Left renal pelvis (tissue), 4 donors: ENCODE results near the gene MKX. TPM values are rescaled to one million over a fixed set of nuclear protein-coding genes. Genes with fewer than 3 reads are reported as not detected.

ENCODE experiments used
- DNase-seq, 4 donors: peaks; one replicate each; pipeline ENCODE4 v3.0.0-alpha.2; 2013; ENCODE audit warnings: low read depth in 4 of 4, low spot score in 3 of 4
- polyA plus RNA-seq, 4 donors: library from polyadenylated mRNA; unstranded; fragments of 120-200 nt; gene quantifications; one replicate each; pipeline ENCODE4 v1.2.1, GENCODE V29; 2013; ENCODE audit not compliant: insufficient read length in 4 of 4

Gene MKX
- polyA plus RNA-seq, 4 donors: 0.11 to 10.2 (median 0.42) TPM

DNA sequence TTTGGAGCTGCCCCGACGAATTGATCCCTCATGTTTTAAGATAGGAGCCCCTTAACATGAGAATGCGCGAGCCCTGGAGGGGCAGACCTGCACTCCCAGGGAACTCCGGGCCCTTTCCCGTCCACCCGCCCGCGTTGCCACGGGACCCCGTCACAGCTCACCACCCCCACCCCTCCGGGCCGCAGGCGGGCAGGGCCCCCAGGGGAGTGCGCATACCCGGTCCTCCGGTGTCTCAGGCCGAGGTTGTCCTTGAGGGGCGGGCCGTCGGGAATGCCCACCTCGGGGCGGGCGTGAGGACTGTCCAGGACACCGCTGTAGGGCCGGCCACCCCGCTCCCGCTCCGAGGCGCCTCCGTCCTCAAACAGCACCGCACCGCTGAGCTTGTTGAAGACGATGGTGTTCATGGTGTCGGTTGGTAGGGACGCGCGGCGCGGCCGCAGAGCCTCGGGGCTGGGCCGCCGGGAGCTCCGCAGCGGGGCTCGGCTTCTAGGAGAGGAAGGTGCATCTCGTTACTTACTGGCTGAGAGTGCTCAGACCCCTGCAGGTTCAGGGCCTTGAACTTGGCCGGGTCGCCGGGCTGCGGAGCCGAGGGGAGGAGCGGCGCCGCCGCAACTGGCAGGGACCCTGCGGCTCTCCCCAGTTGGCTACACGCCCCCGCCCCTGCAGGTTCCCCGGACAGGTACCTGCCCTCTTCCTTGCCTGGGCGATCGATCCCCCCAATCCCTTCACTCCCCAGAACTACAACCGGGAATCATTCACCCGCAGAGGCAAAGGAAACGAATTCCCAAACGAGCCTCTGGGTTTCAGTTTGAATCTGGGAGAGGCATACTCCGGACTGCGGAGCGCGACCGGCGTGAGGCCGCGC is 2.4 kb downstream of the MKX start:
- DNase-seq: no peak

GRCh38 chr10:27742195-27743011 is 3.2 kb downstream of the MKX start:
- DNase-seq: no peak

GRCh38 chr10:27741173-27742091 is 4.2 kb downstream of the MKX start:
- DNase-seq: no peak

DNA sequence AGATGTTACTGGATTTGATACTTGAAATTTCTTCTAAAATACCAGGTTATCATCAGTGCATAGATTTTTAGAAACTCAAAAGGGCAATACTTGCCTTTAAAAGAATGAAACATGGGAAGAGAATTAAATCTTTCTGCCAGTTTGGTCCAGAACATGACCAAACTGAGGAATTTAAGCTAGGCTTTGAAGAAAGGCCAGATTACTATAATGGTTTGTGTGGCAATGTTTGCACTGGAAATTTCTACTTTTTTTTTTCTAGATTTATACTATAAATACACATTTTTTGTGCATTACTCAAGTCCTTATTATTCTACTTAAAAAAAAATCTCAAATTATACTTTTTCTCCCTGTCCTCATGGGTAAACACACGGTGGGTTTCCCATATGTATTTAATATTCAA is 9.2 kb downstream of the MKX start:
- no peak for DNase-seq

DNA sequence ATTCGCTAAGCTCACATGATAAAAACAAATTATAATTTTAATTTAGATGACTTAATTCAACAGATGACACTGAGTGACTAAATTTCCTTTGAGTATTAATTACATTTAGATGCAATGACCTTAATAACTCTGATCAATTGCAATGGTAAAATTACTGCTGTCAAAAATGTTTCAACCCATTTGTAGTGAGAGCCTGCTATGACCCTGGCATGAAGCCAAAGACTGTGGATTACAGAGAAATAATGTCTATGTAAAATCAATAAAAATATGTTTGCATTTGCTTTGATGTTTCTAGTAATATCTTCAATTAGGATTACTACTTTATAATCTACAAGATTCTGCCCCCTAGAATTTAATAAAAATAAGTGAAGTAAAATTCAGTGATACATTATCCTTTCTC is 15.6 kb downstream of the MKX start:
- no peak for DNase-seq

DNA sequence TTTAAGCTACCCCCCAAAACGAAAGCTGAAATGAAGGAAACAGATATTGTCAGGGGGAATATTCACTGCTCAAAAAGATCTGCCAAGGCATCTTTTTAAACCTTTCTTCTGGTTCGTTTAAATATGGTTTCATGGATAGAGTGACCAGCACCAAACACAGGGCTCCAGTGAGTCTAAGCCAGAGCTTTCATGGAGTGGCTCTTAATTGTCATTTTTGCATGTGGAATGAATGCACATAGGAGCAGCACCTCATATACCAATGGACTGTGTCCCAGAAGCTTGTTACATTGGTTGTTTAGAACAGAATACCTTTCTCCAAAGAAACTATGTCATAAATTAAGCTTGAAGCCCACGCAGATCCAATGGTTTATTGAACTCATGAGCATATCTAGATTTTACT is 17.3 kb downstream of the MKX start:
- DNase-seq: no peak

- no peak for DNase-seq
Observed at GRCh38 chr10:27724287-27724686, 21.3 kb downstream of the MKX start.

GRCh38 chr10:27723436-27723835 is 22.2 kb downstream of the MKX start:
- no peak for DNase-seq

GRCh38 chr10:27720529-27720928 is 25.1 kb downstream of the MKX start:
- DNase-seq: no peak

- no peak for DNase-seq
Observed at GRCh38 chr10:27719052-27719451, 26.6 kb downstream of the MKX start.

DNA sequence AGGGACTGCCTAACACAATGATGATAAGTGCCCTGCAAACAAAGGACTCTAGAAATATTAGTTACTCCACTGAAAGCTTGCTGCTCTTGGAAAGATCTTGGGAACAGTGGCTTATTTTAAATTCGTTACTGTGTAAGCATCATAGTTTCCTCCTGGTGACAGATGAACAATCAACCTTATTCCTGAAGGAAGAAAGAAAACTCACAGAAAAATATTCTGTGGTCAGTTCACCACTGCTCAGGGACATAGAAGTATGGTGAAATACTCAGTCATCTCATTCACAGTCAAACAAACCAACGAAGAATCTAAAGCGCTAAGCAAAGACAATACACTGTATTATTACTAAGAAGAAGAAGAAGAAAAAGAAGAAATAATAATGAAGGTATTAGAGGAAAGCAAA is 27.8 kb downstream of the MKX start:
- DNase-seq: no peak

DNA sequence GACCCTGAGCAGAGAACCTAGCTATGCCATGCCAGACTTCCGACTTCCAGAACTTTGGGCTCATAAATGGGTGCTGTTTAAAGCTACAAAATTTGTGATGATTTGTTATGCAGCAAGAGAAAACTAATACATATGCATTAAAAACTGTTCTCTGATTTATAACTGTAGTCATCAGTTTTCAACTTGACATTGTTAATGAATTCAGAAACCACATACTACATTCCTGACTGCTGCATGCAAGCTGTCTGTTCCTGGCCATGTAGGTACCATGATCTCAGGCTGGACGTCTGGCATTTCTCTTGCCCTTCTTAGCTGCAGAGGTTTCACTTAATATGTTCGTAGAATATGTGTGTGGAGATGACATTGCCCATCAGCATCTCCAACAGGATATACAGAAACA is 28.4 kb downstream of the MKX start:
- DNase-seq: no peak

- DNase-seq: no peak
Observed at GRCh38 chr10:27716521-27716920, 29.1 kb downstream of the MKX start.

DNA sequence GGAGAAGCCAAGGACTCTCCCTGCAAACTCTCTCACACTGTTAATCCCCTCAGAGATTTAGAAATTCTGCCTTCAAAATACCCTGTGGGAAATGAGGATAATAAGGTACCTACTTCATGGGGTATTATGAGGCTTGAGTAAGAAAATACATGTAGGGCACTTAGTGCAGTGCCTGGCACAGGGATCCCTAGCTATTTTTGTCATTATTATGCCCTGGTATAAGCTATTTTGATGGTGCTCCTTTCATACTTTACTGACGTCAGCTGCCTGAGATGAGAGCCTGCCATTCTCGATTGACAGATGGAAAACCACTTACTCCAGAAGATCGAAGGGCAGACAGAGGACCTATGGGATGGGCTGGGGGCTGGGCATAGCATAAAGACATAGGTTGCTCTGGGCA is 30.1 kb downstream of the MKX start:
- no peak for DNase-seq

DNA sequence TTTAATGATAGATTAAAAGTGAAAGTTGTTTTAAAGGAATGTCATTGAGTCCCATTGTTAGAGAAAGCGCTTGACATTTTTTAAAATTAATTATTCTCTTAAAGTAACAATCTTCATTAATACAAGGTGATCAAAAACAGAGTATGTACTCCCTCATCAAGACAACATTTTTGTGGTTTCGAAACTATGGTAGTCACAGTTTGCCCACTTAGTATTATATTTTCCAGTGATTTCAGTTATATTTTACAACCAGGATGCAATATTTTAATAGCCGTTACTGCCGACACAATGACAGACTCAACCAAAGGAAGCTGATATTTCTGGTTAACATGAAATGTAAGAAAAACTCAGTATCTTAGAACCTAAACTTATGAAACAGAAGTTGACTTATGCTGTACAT is 31.3 kb downstream of the MKX start:
- DNase-seq: no peak

- DNase-seq: peak in 3 of 4 donors; percentile 0 to 29 (median 3)
Observed at GRCh38 chr10:27713941-27714340, 31.7 kb downstream of the MKX start.

GRCh38 chr10:27710014-27710413 is 35.6 kb downstream of the MKX start:
- DNase-seq: no peak

DNA sequence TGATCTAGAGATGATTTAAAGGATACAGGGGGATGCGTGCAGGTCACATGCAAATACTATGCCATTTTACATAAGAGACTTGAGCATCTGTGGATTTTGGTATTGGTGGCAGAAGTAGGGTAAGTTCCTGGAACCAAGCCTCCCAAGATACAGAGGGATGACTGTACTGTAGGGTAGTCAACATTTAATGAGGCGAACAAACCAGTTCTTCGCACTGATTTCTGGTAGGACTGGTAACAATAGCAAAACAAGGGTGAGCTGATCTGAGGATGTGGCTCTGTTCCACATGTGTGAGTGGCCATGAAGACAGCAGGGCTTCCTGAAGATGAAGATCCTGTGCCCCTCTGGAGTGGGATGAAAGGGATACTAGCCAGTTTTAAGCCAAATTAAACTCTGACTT is 36.3 kb downstream of the MKX start:
- DNase-seq: no peak

DNA sequence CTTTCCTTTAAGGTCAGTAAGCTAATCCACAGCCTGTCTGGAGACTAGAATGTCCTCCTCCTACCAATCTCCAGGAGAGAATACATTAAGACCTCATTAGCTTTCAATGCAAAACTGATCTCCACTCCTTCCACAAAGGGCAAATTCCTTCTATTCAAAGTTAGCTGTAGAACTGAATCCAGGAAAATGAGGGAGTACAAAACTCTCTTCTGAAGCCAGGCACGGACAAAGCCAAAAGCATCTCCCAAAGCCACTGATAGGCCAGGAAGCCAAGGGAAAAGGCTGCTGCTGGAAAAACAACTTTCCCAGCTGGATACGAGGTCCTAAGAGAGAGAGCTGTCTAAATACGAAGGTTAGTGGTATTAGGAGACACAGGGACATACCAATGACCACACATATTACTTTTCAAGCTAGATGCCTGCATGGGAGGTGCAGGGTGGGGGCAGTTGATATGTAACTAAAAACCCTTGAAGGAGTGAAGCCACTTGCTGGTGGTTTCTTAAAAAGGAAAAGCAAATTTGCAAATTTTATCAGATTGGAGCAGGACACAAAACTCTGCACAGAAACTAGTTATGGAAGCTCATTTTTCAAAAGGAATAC is 43.6 kb downstream of the MKX start:
- no peak for DNase-seq

DNA sequence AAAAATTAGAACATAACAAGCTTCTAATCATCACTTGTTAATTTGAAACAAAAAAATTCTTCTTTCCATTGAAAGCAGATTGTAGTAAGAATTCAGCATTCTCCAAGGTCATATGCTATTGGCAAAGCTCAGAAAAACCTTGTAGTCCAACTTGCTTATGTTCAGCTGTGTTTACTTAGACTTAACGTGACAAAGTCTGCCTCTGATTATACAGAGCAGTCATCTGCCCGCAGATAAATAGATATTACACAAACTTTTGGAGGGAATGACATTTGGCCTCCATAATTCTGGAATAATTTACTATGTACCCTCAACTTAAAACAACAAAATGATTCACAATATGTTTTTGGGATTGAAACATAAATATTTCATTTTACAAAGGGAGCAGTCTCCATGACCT is 45.8 kb downstream of the MKX start:
- DNase-seq: no peak
